Osteoblast (primary cell): ENCODE results near the gene OASL. TPM values are rescaled to one million over a fixed set of nuclear protein-coding genes. Genes with fewer than 3 reads are reported as not detected.

ENCODE experiments used
- DNase-seq: peaks from one replicate; pipeline ENCODE4 v3.0.0; 2011; ENCODE audit warnings: low spot score, mixed read lengths; ENCODE audit not compliant: insufficient read length; ENCODE audit errors: missing footprints
- H2AFZ ChIP-seq: 2 replicates; pipeline ENCODE4 v1.6.0; 2011; ENCODE audit warnings: mild to moderate bottlenecking, low read length
- H3K27ac ChIP-seq: 2 replicates; pipeline ENCODE4 v1.5.1; 2011; ENCODE audit warnings: mild to moderate bottlenecking, low read depth, low read length, moderate library complexity
- H3K27me3 ChIP-seq: 2 replicates; pipeline ENCODE4 v1.6.0; 2012; ENCODE audit warnings: mild to moderate bottlenecking, control low read depth, inconsistent platforms, low read length, moderate library complexity; ENCODE audit not compliant: insufficient read depth
- H3K36me3 ChIP-seq: 2 replicates; pipeline ENCODE4 v1.5.1; 2011; ENCODE audit warnings: mild to moderate bottlenecking, low read length, control low read depth, moderate library complexity; ENCODE audit not compliant: insufficient read depth
- H3K4me1 ChIP-seq: 2 replicates; pipeline ENCODE4 v1.5.1; 2011; ENCODE audit warnings: mild to moderate bottlenecking, low read length, control low read depth, moderate library complexity; ENCODE audit not compliant: insufficient read depth
- H3K4me2 ChIP-seq: 2 replicates; pipeline ENCODE4 v1.6.0; 2011; ENCODE audit warnings: mild to moderate bottlenecking, low read length; ENCODE audit not compliant: insufficient read depth
- H3K4me3 ChIP-seq: fragments of 200-600 bp; sonication (generic); 3 replicates; pipeline ENCODE4 v1.5.1; 2012; ENCODE audit warnings: mild to moderate bottlenecking, low read length, inconsistent platforms; ENCODE audit not compliant: insufficient read depth
- H3K79me2 ChIP-seq: 2 replicates; pipeline ENCODE4 v1.6.0; 2012; ENCODE audit warnings: mild to moderate bottlenecking, low read length, control low read depth, inconsistent platforms; ENCODE audit not compliant: insufficient read depth
- H3K9me3 ChIP-seq: 2 replicates; pipeline ENCODE4 v1.5.1; 2011; ENCODE audit warnings: low read depth, low read length, control low read depth
- H4K20me1 ChIP-seq: 2 replicates; pipeline ENCODE4 v1.6.0; 2012; ENCODE audit warnings: mild to moderate bottlenecking, low read length, control low read depth; ENCODE audit not compliant: insufficient read depth
- CTCF ChIP-seq: IDR thresholded peaks from 2 replicates; pipeline ENCODE4 v1.5.1; 2011; ENCODE audit warnings: mild to moderate bottlenecking, low read depth, low read length, moderate library complexity; ENCODE audit errors: extremely low read depth
- total RNA-seq: library from RNA; depleted of rRNA; stranded (reverse); fragments of >200 nt; gene quantifications from 2 replicates; pipeline ENCODE4 v1.2.3, GENCODE V29; 2012

Gene OASL
- total RNA-seq, 1 donor: 0.72 TPM

- Histone ChIP-seq H3K4me3 (no peak overlapping the region), H3K27ac (no peak overlapping the region), H2AFZ (no peak overlapping the region), H3K4me2 (no peak overlapping the region), H3K36me3 (no peaks in the 10 kb centered on the region), H3K9me3 (no peaks in the 10 kb centered on the region), H3K79me2 (no peaks in the 10 kb centered on the region), H3K4me1 (no peaks in the 10 kb centered on the region), H4K20me1 (no peaks in the 10 kb centered on the region), H3K27me3 (peaks cover 3% of the 10 kb centered on the region)
- no peak for TF ChIP-seq CTCF
- no peak for DNase-seq
These were observed 57.6 kb downstream of the OASL start for GRCh38 chr12:120981407-120981941.

GRCh38 chr12:120980800-120981368, 58.2 kb downstream of the OASL start:
- Histone ChIP-seq H3K27ac (no peak overlapping the region), H2AFZ (no peak overlapping the region), H3K4me2 (no peak overlapping the region), H3K4me1 (no peaks in the 10 kb centered on the region), H3K9me3 (no peaks in the 10 kb centered on the region), H3K27me3 (peaks cover 3% of the 10 kb centered on the region), H3K4me3 (no peak overlapping the region), H4K20me1 (no peaks in the 10 kb centered on the region), H3K36me3 (no peaks in the 10 kb centered on the region), H3K79me2 (no peaks in the 10 kb centered on the region)
- TF ChIP-seq CTCF: no peak
- DNase-seq: no peak

GRCh38 chr12:120979862-120980696, 59.0 kb downstream of the OASL start:
- Histone ChIP-seq H3K27ac (no peak overlapping the region), H3K4me1 (no peaks in the 10 kb centered on the region), H3K27me3 (peaks cover 3% of the 10 kb centered on the region), H2AFZ (no peak overlapping the region), H3K4me2 (no peak overlapping the region), H3K36me3 (no peaks in the 10 kb centered on the region), H3K4me3 (no peak overlapping the region), H3K79me2 (no peaks in the 10 kb centered on the region), H4K20me1 (no peaks in the 10 kb centered on the region), H3K9me3 (no peaks in the 10 kb centered on the region)
- no peak for DNase-seq
- TF ChIP-seq CTCF: no peak

- no peak for TF ChIP-seq CTCF
- Histone ChIP-seq H3K9me3 (no peaks in the 10 kb centered on the region), H3K27ac (no peak overlapping the region), H3K27me3 (peaks cover 3% of the 10 kb centered on the region), H3K79me2 (no peaks in the 10 kb centered on the region), H3K36me3 (no peaks in the 10 kb centered on the region), H3K4me3 (no peak overlapping the region), H3K4me1 (no peaks in the 10 kb centered on the region), H4K20me1 (no peaks in the 10 kb centered on the region), H2AFZ (no peak overlapping the region), H3K4me2 (no peak overlapping the region)
- no peak for DNase-seq
These were observed 59.7 kb downstream of the OASL start for GRCh38 chr12:120979220-120979861.
